ENCODE measurements around the gene ST6GALNAC4. TPM values are rescaled to one million over a fixed set of nuclear protein-coding genes. Genes with fewer than 3 reads are reported as not detected.
A peak's percentile ranks its signal among the peaks of the same experiment; 100 is the strongest.

ST6GALNAC4 gene
- polyA plus RNA-seq, 1 donor (not counting 4 experiments of a cell fraction or from before 2014, with no cell fraction given) = 5.8 TPM

- FAIRE-seq (no peak), DNase-seq (ENCODE audit: low read depth, low spot score) (no peak)
- no peak overlapping the region for H3K9ac ChIP-seq (ENCODE audit: control insufficient read depth, extremely low read depth, insufficient read depth, low read length)
- no peaks in the 10 kb centered on the region for H3K9me3 ChIP-seq (ENCODE audit: control insufficient read depth, low read depth, low read length)
- TF ChIP-seq CTCF (optimal IDR thresholded peaks at IDR 0.05 in 1 of 3, IDR thresholded peaks at IDR 0.05 in 1 of 3, conservative IDR thresholded peaks at IDR 0.05 in 1 of 3; ENCODE audit: extremely low read depth in 1 of 3, insufficient read depth in 2 of 3, low read length in 3 of 3) (no peak), EZH2 (IDR thresholded peaks at IDR 0.05; ENCODE audit: low read length) (no peak)
- peaks cover 37% of the 10 kb centered on the region for H3K4me1 ChIP-seq (ENCODE audit: control insufficient read depth, extremely low read depth, insufficient read depth, low read length)
- no peak overlapping the region for H3K4me2 ChIP-seq (ENCODE audit: control insufficient read depth, extremely low read depth, insufficient read depth, low read depth, low read length)
- dilution Hi-C loops (cut with MboI; ENCODE audit: extremely low pct_ligation_motif_present, low sequenced_read_pairs) = loop anchor here (25.0 kb wide), 1 partner anchor 128 kb away; the partner anchor contains the start of genes NAIF1 and SLC25A25
- no peaks in the 10 kb centered on the region for H3K9me1 ChIP-seq (ENCODE audit: control insufficient read depth, extremely low read depth, insufficient read depth, low read length)
- H4K20me1 ChIP-seq (ENCODE audit: control insufficient read depth, extremely low read depth, insufficient read depth, low read length) = peaks cover 2% of the 10 kb centered on the region
- H3K27me3 ChIP-seq (ENCODE audit: control insufficient read depth, extremely low read depth, insufficient read depth, low read length) = no peaks in the 10 kb centered on the region
- H3K4me3 ChIP-seq (ENCODE audit: control insufficient read depth in 2 of 3, extremely low read depth in 1 of 3, insufficient read depth in 2 of 3, low read depth in 1 of 3, low read length in 3 of 3) = no peak overlapping the region
- peaks cover 6 to 9% of the 10 kb centered on the region in 2 experiments for H3K36me3 ChIP-seq (ENCODE audit: control insufficient read depth in 2 of 2, extremely low read depth in 1 of 2, insufficient read depth in 2 of 2, low read length in 2 of 2)
- no peak overlapping the region for H3K27ac ChIP-seq (ENCODE audit: control insufficient read depth, insufficient read depth, low read length)
- no peak overlapping the region for H2AFZ ChIP-seq (ENCODE audit: control insufficient read depth, low read length)
- peaks cover 33% of the 10 kb centered on the region for H3K79me2 ChIP-seq (ENCODE audit: control insufficient read depth, insufficient read depth, low read length)
Measured at GRCh38 chr9:127934248-127934647, 17.4 kb upstream of the ST6GALNAC4 start.

- FAIRE-seq = no peak
- Histone ChIP-seq H3K4me2 (ENCODE audit: control insufficient read depth, extremely low read depth, insufficient read depth, low read depth, low read length) (peak overlapping the region; percentile 86), H2AFZ (ENCODE audit: control insufficient read depth, low read length) (peak overlapping the region; percentile 10), H3K27me3 (ENCODE audit: control insufficient read depth, extremely low read depth, insufficient read depth, low read length) (no peaks in the 10 kb centered on the region), H3K4me1 (ENCODE audit: control insufficient read depth, extremely low read depth, insufficient read depth, low read length) (peaks cover 33% of the 10 kb centered on the region), H3K9me1 (ENCODE audit: control insufficient read depth, extremely low read depth, insufficient read depth, low read length) (no peaks in the 10 kb centered on the region), H3K4me3 (ENCODE audit: control insufficient read depth in 2 of 3, extremely low read depth in 1 of 3, insufficient read depth in 2 of 3, low read depth in 1 of 3, low read length in 3 of 3) (peak overlapping the region in 2 of 3 experiments; percentile 51 to 73), H3K36me3 (ENCODE audit: control insufficient read depth in 2 of 2, extremely low read depth in 1 of 2, insufficient read depth in 2 of 2, low read length in 2 of 2) (peaks cover 6 to 9% of the 10 kb centered on the region in 2 experiments), H3K9me3 (ENCODE audit: control insufficient read depth, low read depth, low read length) (no peaks in the 10 kb centered on the region), H3K9ac (ENCODE audit: control insufficient read depth, extremely low read depth, insufficient read depth, low read length) (no peak overlapping the region), H3K79me2 (ENCODE audit: control insufficient read depth, insufficient read depth, low read length) (peaks cover 20% of the 10 kb centered on the region), H3K27ac (ENCODE audit: control insufficient read depth, insufficient read depth, low read length) (no peak overlapping the region), H4K20me1 (ENCODE audit: control insufficient read depth, extremely low read depth, insufficient read depth, low read length) (peaks cover 2% of the 10 kb centered on the region)
- DNase-seq (ENCODE audit: low read depth, low spot score) = no peak
- no peak for TF ChIP-seq EZH2 (IDR thresholded peaks at IDR 0.05; ENCODE audit: low read length)
- TF ChIP-seq CTCF (optimal IDR thresholded peaks at IDR 0.05 in 1 of 3, IDR thresholded peaks at IDR 0.05 in 1 of 3, conservative IDR thresholded peaks at IDR 0.05 in 1 of 3; ENCODE audit: extremely low read depth in 1 of 3, insufficient read depth in 2 of 3, low read length in 3 of 3) = no peak
- dilution Hi-C loops (cut with MboI; ENCODE audit: extremely low pct_ligation_motif_present, low sequenced_read_pairs) = loop anchor here (25.0 kb wide), 1 partner anchor 131 kb away; the partner anchor contains the start of genes NAIF1 and SLC25A25
Measured at GRCh38 chr9:127931092-127931881, 14.4 kb upstream of the ST6GALNAC4 start.
